Measurements from ENCODE around the gene MIEF1.
"Not testable (repeated sequence)": the region's sequence is repeated elsewhere in the genome, so short reads cannot be mapped to it uniquely, and the experiment has no call there.

DNA sequence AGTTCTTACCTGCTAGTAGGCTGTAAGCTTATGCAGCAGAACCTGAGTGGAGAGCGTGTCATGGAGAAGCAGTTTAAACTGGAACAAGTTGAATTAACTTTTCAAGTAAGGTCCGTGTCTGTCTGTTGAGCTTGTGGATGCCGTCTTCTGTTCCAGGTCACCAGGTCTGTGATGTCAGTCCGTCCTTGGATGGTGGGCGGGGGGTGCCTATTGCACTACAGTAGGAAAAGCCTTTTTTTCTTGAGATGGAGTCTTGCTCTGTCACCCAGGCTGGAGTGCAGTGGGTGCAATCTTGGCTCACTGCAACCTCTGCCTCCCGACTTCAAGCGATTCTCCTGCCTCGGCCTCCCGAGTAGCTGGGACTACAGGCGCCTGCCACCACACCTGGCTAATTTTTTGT, 4.9 kb downstream of the MIEF1 start:
- TF ChIP-seq POLR2A (IDR thresholded peaks at IDR 0.05), result not testable (repeated sequence)
- TF ChIP-seq, protein P1, sequence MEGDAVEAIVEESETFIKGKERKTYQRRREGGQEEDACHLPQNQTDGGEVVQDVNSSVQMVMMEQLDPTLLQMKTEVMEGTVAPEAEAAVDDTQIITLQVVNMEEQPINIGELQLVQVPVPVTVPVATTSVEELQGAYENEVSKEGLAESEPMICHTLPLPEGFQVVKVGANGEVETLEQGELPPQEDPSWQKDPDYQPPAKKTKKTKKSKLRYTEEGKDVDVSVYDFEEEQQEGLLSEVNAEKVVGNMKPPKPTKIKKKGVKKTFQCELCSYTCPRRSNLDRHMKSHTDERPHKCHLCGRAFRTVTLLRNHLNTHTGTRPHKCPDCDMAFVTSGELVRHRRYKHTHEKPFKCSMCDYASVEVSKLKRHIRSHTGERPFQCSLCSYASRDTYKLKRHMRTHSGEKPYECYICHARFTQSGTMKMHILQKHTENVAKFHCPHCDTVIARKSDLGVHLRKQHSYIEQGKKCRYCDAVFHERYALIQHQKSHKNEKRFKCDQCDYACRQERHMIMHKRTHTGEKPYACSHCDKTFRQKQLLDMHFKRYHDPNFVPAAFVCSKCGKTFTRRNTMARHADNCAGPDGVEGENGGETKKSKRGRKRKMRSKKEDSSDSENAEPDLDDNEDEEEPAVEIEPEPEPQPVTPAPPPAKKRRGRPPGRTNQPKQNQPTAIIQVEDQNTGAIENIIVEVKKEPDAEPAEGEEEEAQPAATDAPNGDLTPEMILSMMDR (IDR thresholded peaks at IDR 0.05), result not testable (repeated sequence)

Data from lower leg skin (tissue), 3 donors.